GM21367 (cell line): ENCODE results near the gene SERPINE2.

Experiments
- ATAC-seq: cut with Tn5 transposase; IDR thresholded peaks from one replicate; pipeline ENCODE4 v1.9.1; 2021; ENCODE audit not compliant: unreplicated experiment

SERPINE2 gene

GRCh38 chr2:223944166-223944702 is 94.9 kb downstream of the SERPINE2 start:
- no peak for ATAC-seq

DNA sequence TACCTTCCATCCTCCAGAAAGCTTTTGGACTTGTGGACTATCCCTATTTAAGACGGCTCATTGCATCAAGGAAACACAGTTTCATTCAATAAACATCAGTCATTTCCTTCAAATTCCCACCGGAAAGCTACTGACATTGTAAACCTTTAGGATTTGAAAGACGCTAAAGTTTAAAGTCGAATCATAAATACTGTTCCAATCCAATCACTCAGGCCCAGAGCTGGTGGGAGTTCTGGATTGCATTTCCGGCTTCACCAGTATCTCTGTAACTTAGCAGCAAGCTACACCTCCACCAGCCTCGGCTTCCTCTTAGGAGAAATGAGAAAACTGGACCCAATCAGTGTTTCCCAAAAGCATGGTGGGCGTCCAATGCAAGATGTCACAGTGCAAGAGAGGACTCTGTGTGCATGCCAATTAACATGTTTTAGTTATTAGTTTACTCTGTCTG is 95.5 kb downstream of the SERPINE2 start:
- no peak for ATAC-seq

DNA sequence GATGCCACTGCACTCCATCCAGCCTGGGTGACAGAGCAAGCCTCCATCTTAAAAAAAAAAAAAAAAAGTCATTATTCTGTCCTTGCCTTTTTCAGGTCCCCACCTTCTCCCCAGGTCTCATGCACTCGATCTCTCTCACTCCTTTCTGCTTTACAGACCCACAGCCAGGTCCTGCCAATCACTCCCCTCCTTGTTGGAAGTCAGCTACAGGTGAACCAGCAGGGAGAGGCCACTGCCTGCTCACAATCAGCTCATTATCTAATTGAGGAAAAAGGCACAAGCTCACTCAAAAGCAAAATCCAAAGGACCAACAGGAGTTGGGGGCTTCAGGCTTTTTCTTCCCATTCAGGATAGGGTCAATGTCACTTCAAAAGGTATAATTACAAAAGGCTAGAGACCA is 96.0 kb downstream of the SERPINE2 start:
- ATAC-seq = no peak

DNA sequence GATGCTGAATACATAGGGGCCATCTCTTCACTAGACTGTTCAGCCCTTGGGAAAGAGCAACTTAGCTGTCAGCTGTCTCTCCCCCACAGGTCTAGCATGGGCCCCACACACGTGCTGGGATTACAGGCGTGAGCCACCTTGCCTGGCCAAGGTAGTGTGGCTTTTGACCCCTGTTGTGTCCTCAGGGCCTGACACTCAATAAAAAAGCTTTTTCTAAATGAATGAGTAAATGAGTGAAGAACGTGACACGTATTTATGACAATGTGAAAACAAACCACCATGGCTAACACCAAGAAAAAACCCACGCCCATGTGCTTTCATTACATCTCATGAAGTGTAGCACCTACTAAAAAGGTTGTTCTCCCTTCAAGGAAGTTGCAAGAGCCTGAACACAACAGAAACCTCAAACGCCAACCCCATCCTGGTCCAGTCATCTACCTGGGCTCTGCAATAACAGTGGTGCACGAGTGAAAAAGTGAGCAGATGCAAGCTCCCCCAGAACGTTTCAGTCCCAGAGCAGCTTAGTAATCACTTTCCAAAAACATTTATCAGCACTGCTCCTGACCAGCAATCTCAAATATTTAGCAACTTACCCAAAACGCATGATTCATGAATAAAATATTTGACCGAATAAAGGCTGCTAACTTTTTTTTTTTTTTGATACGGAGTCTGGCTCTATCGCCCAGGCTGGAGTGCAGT is 97.4 kb downstream of the SERPINE2 start:
- peak; percentile 44 for ATAC-seq

DNA sequence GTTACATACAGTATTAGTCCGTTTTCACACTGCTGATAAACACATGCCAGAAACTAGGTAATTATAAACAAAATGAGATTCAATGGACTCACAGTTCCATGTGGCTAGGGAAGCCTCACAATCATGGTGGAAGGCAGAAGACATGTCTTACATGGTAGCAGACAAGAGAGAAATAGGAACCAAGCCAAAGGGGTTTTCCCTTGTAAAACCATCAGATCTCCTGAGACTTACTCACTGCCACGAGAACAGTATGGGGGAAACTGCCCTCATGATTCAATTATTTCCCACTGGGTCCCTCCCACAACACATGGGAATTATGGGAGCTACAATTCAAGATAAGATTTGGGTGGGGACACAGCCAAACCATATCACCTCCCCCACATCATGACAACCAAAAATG is 99.6 kb downstream of the SERPINE2 start:
- ATAC-seq = peak; percentile 29

DNA sequence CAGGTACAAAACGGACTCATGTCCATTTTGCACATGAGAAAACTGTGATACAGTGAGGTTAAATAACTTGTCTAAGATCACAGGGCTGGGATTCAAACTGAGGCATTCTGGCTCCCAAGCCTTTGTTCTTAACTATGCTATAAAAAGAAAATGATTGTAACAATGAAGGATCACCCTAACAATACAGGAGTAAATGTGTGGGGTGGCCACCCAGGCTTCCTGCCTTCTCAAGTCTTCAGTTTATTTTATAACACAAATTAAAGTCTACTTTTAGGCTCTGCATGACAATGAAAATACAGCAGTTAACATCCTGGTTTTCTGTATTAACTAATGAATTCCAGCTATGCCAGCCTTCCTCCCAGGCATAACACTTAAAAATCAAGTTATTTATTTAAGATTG is 101.6 kb downstream of the SERPINE2 start:
- no peak for ATAC-seq

DNA sequence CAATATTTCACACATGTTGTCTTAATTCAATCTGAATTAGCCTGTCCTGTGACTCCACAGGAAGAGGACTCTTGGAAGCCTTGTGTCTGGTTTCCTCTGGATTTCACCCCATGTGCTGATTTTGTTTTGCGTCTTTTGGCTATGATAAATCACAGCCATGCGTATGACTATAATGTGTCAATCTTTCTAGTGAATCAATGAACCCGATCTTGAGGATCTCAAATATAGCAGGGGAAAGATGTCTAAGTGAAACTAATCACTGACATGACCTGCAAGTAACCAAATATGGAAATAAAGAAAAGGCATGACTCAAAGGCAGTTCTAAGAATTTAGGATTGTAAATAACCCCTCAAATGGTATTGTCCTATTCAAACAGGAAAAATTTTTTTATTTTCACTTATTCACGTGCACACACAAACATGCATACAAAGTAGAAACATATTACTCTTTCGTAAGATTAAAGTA is 102.2 kb downstream of the SERPINE2 start:
- no peak for ATAC-seq

GRCh38 chr2:223935459-223936125 is 103.5 kb downstream of the SERPINE2 start:
- ATAC-seq = no peak

- no peak for ATAC-seq
These were observed 104.2 kb downstream of the SERPINE2 start for GRCh38 chr2:223934870-223935269.

DNA sequence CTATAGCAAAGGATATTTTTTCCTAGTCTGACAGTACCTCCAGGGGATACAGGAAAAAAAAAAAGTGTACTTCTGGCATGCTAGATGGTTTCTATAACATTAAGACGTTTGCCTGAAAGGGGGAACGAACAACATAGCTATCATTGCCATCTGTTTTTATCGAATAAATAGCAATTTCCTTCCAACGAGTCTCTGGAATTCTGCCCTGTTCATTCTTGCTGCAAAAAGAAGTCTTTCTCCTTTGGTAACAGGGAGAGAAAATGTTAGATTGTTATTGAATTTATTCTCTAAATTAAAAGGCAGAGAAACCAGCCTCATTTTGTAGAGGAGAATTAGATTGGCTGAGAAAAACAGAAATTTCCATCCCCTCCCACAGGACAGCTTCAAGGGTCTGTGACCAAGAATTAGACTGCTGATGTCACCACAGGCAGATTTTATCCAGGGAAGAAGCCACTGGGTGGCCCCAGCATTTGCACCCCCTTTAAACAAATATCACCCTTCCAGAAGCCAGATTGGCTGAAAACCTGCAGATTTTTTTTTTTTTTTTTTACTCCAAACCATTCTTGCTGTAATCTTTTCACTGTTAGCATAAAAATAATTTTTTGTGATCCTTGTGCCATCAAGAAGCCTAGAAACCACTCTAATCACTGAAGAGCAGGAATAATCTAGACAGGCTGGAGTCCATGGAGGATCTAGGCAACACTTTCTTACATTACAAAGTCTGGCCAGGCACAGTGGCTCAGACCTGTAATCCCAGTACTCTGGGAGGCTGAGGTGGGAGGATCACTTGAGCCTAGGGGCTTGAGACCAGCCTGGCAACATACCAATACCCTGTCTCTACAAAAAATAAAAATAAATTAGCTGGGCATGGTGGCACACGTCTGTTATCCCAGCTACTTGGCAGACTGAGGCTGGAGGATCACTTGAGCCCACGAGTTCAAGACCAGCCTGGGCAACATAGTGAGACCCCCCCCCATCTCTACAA is 106.0 kb downstream of the SERPINE2 start:
- ATAC-seq = no peak

GRCh38 chr2:223930103-223930976 is 108.7 kb downstream of the SERPINE2 start:
- ATAC-seq = no peak

- ATAC-seq = peak; percentile 46
These were observed 109.4 kb downstream of the SERPINE2 start for GRCh38 chr2:223929571-223930102.

- no peak for ATAC-seq
These were observed 110.7 kb downstream of the SERPINE2 start for GRCh38 chr2:223928113-223929006.

DNA sequence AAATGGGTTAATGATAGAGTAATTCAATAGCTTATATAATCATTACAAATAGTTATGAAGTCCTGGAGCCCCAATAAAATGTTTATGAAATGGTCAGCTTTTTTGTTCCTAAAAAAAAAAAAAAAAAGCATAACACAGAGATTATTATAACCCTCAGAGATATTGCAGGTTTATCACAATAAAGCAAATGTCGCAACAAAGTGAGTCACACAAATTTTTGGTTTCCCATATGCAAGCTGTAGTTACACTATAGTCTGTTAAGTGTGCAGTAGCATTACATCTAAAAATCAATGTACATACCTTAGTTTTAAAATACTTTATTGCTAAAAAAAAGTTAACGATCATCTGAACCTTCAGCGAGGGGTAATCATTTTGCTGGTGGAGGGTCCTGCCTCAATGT is 114.0 kb downstream of the SERPINE2 start:
- no peak for ATAC-seq
